CD4-positive, alpha-beta T cell treated with Interleukin-4 for 1 hour (primary cell): Measurements from ENCODE around the gene KCTD12.

Experiments
- DNase-seq, 2 donors: peaks; one replicate each; pipeline ENCODE4 v3.0.0-alpha.2; 2020 to 2022

Gene KCTD12

GRCh38 chr13:76886005-76886291 is 257 bp downstream of the KCTD12 start:
- no peak for DNase-seq

GRCh38 chr13:76885203-76886004 is 801 bp downstream of the KCTD12 start:
- DNase-seq: peak; percentile 45 to 63

- no peak for DNase-seq
Observed at GRCh38 chr13:76884907-76885202, 1.4 kb downstream of the KCTD12 start.

GRCh38 chr13:76884186-76884906 is 1.9 kb downstream of the KCTD12 start:
- DNase-seq: peak in 1 of 2 donors; percentile 18

- no peak for DNase-seq
Observed at GRCh38 chr13:76883236-76883635, 3.0 kb downstream of the KCTD12 start.

- DNase-seq: peak in 1 of 2 donors; percentile 26
Observed at GRCh38 chr13:76882431-76882830, 3.8 kb downstream of the KCTD12 start.

- no peak for DNase-seq
Observed at GRCh38 chr13:76879883-76880270, 6.3 kb downstream of the KCTD12 start.

GRCh38 chr13:76879203-76879882 is 6.9 kb downstream of the KCTD12 start:
- DNase-seq: peak; percentile 59 to 84

GRCh38 chr13:76878043-76878442 is 8.2 kb downstream of the KCTD12 start:
- DNase-seq: no peak

- DNase-seq: no peak
Observed at GRCh38 chr13:76875271-76875815, 10.9 kb downstream of the KCTD12 start.

- DNase-seq: no peak
Observed at GRCh38 chr13:76874479-76874878, 11.7 kb downstream of the KCTD12 start.

GRCh38 chr13:76873445-76873844 is 12.8 kb downstream of the KCTD12 start:
- no peak for DNase-seq

- no peak for DNase-seq
Observed at GRCh38 chr13:76872675-76873074, 13.5 kb downstream of the KCTD12 start.

GRCh38 chr13:76871432-76871831 is 14.8 kb downstream of the KCTD12 start:
- no peak for DNase-seq

- no peak for DNase-seq
Observed at GRCh38 chr13:76868371-76868770, 17.8 kb downstream of the KCTD12 start.

GRCh38 chr13:76865996-76866503 is 20.2 kb downstream of the KCTD12 start:
- no peak for DNase-seq

GRCh38 chr13:76865109-76865508 is 21.1 kb downstream of the KCTD12 start:
- DNase-seq: no peak

- DNase-seq: no peak
Observed at GRCh38 chr13:76864259-76864658, 21.9 kb downstream of the KCTD12 start.

- DNase-seq: no peak
Observed at GRCh38 chr13:76863022-76863421, 23.2 kb downstream of the KCTD12 start.

GRCh38 chr13:76861859-76862258 is 24.3 kb downstream of the KCTD12 start:
- DNase-seq: no peak

GRCh38 chr13:76860706-76861105 is 25.5 kb downstream of the KCTD12 start:
- DNase-seq: no peak

GRCh38 chr13:76854894-76855293 is 31.3 kb downstream of the KCTD12 start:
- DNase-seq: no peak

GRCh38 chr13:76853921-76854608 is 32.1 kb downstream of the KCTD12 start:
- no peak for DNase-seq
